ENCODE data around the gene ERC1. TPM values are rescaled to one million over a fixed set of nuclear protein-coding genes. Genes with fewer than 3 reads are reported as not detected.

ERC1 gene
- total RNA-seq, 1 donor from 2014 or later, result 54.2 TPM

DNA sequence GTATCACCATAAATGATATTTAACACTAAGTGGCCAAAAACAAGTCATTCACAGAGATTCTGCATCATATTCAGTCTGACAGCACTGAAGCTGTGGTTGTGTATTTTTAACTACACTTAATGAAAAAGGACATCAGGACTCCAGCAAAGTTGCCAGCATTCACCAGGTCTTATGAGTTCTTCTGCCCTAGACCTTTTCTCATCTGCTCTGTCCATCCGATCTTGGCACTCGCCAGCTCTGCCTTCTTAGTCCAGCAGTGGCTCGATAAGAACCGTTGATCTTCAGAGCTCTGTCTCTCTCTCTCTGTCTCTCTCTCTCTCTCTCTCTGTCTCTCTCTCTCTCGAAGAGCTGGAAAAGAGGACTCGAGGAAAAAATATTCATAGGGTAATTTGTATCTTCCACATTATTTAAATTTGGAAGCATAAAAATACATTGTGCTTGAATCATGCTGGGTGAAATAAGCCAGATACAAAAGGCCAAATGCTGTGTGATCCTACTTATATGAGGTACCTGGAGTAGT, 371.2 kb downstream of the ERC1 start:
- ATAC-seq, result no peak

GRCh38 chr12:1365703-1366102, 374.7 kb downstream of the ERC1 start:
- no peak for ATAC-seq

- ATAC-seq, result no peak
Measured at GRCh38 chr12:1367331-1368291, 376.6 kb downstream of the ERC1 start.

DNA sequence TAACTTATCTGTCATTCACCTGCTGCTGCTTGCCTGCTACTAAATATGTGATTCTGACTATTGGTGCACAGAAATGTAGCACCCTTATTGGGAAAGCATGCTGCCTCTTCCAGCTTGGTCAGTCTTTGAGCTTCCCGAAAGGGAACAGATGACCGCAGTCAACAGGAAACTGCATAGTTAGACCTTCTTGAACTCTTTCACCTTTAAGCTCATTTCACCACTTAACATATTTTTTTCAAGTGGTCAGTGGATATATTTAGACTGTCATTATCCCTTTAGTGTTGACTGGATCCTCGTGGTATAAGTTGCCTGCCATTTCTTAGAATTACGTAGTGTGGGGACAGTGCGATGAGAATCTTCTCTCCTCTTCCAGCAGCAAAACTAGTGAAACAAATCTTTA, 378.4 kb downstream of the ERC1 start:
- no peak for ATAC-seq

DNA sequence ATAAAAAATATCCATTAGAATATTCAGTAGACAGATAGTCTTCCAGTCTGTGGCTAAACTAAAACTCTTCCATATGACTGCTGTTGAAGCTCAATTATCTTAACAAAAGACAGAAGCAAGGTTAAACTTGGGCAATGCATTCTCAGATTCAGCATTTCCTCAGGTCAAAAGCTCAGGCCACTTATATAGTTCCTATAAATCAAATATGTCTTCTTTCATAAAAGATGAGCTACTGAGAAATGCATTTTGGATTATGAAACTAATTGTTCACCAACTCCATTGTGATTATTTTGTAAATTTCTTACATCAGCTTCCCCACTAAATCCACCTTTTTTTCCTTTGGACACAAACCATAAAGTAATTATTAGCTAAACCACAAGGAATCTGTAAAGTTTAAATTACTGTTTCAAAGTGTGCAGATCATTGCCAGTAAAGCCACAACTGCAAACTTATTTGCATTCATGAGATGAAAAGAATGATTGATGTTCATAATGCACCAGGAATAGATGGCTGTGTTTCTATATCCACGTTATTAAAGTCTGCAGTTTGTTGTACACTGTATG, 379.0 kb downstream of the ERC1 start:
- no peak for ATAC-seq

DNA sequence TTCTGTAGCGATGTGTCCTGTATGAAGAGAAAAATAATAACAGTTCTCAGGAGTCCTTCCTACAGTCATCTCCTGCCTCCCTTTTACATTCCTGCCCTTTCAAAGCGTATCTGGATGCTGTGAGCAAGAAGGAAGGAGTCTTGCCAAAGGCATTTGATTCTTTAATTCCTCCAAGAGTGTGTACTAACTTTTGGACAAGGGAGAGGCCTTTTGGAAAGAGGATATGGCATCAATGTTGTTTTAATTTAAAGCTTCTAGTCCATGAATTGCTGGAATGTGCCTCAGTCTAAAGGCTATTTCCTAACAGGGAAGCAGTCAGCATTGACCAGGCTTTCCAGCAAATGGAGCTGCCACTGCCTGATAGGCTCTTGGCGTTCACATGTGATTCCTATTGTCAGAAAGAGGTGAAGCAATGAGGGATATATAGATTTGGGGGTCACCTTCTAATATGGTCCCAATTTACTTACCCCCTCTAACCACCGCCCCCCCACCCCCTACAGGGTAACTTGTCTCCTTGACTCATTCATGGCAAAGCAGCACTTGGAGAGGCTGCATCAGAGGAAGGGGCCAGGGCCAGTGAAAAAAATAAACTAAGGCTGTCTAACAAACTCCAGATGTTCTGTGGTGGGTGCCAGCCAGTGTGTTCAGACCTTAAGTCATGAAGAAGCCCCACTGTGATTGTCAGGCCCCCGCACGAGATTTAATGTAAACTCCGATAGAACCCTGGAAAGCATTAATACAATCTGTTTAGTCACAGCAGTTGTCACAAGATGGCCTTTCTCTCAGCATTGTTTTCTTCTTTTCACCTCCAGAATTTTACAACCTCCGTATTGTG, 383.1 kb downstream of the ERC1 start:
- ATAC-seq, result no peak

DNA sequence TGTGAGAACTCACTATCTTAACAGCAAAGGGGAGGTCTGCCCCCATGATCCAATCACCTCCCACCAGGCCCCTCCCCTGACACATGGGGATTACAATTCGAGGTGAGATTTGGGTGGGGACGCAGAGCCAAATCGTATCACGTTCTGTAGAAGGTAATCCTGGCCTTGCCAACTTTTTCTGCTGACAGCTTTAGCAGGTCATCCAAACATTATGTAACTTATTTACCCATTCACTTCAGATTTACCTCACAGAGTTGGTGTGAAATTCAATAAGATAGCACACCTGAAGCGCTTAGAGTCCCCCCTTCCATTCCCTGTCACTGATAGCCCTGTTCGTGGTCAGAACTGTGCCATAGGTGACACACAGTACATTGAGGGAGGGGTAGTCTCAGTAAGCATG, 384.3 kb downstream of the ERC1 start:
- no peak for ATAC-seq

DNA sequence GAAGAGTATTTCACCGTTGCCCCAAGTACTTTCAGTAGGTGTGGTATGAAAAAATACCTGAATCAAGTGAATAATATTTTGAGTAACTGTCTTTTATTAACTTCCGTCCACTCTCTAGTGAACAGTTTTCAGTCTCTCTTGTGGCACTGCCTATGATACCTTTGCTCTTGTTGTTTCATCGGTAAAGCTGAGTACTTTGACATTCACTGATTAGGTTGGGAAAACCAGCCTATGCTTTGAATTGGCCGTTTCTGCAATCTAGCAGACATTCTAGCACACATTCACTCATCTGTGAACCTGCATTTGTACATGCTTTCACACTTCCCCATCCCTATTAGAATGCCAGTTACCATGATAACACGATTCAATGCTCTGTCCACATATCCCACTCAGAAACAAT, 386.1 kb downstream of the ERC1 start:
- ATAC-seq, result no peak

DNA sequence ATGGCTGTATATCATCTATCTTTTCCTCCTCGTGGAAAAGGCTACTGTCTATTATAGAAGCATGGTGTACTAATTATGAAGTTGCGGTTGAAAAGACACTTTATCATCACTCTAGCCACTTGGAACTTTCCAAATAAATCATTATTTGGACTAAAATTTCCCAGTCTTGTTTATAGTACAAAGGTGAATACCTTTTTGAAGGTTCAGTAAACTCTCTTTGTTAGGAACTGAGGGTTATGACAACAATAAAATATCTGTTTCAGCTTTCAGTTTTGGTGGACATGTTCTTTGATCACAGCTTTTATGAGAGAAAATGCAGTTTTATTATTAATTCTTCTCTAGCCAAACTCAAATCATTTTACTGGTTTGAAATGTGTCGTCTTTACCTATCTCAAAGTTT, 386.7 kb downstream of the ERC1 start:
- ATAC-seq, result no peak

DNA sequence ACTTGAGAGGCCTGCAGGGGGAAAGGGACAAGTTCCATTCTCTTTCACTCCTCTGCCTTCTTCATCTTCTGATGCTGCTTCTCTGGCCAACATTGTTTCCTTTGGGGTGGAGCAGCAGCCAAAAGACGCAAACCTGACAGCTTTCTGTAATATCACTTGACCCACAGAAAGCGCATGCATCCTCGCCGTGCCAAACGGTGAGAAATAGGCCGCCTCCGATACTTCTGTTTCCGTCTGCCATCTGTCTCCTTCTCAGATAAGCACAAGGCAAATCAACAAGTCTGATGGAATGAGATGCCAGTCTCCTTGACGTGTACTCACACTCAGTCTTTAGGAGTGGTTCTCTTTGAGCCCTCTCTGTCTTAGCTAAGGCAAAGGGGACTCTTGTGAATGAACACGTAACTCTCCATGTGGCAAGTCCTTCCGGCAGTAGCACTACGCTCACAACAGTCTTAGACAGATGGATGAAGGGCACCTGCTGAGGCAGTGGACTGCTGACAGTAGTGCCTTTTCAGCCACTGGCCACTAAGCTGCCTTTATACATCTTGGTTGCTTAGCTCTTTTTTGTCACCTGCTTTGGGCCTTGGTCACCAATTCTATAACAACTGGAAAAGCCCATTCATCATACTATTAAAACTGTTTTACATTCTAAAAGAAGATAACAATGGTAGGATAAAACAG, 389.3 kb downstream of the ERC1 start:
- ATAC-seq, result no peak

- no peak for ATAC-seq
Measured at GRCh38 chr12:1382151-1382550, 391.1 kb downstream of the ERC1 start.

- no peak for ATAC-seq
Measured at GRCh38 chr12:1382826-1383225, 391.8 kb downstream of the ERC1 start.

DNA sequence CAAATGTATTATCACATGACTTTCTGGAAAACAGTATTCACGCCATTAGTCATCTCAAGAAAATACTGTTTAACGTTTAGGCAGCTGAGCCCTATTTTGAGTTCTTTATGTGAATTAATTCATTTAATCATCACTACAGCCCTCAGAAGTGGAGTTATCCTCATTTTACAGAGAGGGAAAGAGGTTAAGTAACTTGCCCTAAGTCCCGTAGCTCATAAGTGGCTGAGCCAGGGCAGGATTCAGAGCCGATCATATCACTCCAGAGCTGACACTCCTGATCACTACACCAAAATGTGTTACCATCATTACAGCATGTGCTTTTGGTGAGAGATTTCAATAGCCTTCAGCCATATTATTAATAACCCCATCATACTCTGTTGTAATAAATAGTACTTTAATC, 392.7 kb downstream of the ERC1 start:
- ATAC-seq, result no peak

DNA sequence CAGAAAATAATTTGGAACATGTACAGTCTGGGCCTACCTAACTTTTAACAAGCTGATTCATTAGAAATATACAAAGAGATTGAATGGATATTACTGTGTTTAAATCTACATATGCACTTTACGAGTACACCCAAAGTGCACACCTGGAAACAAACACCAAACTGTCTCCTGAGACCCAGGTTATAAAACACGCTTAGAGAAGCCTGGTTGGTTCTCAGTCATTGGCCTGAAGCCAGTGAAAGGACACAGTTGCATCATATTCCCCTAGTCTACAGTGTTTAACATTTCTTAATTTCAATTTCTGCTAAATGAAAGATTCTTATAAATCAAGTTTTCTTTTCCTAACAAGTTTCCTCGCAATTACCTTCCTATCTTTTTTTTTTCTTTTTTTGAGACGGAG, 393.9 kb downstream of the ERC1 start:
- ATAC-seq, result no peak

DNA sequence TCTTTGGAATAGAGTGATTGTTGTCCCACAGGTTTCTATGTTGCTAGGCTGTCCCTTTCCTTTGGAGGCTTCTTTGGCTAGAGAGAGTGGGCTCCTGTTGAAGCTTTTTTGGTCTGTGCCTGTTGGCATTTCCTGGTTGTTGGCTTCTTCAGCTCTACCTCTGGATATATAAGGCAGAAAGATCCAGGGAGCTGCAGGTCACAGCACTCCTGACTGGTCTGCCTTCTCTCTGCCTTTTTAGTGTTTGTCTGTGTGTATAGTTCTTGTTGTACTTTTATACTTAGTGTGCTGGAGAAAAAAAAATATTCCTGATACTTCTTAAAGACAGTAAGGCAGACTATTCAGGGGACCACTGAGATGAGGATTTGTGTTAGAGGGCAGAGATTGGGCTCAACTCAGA, 400.7 kb downstream of the ERC1 start:
- no peak for ATAC-seq

GRCh38 chr12:1395421-1395955, 404.5 kb downstream of the ERC1 start:
- ATAC-seq, result no peak

DNA sequence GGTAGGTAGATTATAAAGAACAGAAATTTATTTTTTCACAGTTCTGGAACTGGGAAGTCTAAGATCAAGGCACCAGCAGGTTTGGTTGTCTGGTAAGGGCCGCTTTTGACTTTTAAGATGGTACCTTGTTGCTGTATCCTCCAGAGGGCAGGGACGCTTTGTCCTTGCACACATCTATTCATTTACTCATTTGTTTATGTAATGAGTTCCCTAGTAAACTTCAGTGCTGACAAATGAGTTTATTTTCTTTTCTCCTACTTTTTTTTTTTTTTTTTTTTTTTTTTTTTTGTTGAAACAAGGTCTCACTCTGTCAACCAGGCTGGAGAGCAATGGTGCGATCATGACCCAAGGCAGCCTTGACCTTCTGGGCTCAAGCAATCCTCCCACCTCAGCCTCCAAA, 407.6 kb downstream of the ERC1 start:
- no peak for ATAC-seq

GRCh38 chr12:1401891-1402290, 410.9 kb downstream of the ERC1 start:
- ATAC-seq, result no peak

DNA sequence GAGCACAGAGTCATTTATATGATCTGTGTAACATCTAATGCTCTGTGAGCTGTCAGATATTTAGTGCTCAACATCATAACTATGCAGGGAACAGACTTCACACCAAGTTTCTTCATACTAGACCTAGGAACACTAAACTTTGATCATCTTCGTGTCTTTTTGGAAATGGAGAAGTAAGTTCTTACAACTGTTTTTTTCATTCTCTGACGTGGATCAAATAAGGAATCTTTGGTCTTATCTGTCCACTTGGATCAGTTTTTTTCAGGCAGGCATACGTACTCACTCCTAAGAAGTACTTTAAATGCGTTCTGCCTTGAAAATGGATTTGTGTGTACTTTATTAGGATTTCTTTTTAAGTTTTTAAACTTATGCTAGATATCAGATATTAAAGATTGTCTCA, 412.4 kb downstream of the ERC1 start:
- ATAC-seq, result no peak

GRCh38 chr12:1405619-1406018, 414.6 kb downstream of the ERC1 start:
- ATAC-seq, result no peak

DNA sequence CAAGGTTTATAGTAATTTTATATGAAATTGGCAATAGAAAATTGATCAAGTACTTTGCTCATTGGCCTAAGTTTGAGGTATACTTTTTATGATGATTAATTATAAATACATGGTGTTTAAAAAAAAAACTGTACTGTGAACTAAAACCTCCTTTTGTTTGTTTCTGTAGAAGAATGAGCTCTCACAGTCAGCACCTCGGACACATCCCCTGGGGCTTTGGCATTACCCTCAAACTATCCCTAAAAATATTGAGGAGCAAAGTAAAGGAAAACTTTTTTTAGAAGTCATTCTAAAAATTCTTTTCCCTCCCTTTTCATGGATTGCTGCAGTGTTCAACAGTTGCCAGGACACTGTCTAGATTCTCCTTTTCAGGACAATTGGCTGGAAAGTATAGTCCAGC, 419.8 kb downstream of the ERC1 start:
- no peak for ATAC-seq

DNA sequence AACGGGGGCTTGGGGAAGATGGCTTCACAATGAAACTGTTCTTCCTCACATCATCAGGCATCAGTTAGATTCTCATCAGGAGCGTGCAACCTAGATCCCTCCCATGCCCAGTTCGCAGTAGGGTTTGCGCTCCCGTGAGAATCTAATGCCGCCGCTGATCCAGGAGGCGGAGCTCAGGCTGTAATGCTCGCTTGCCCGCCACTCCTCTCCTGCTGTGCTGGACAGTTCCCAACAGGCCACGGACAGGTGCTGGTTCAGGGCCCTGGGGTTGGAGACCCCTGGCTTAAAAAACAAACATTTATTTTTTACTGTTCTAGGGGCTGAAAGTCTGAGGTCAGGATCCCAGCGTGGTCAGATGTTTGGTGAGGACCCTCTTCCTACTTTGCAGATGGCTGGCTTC, 422.9 kb downstream of the ERC1 start:
- no peak for ATAC-seq

All from esophagus mucosa (tissue), 1 donor.